ENCODE measurements around the gene CAPN5.
"Not testable (repeated sequence)": the region's sequence is repeated elsewhere in the genome, so short reads cannot be mapped to it uniquely, and the experiment has no call there.

CAPN5 gene

DNA sequence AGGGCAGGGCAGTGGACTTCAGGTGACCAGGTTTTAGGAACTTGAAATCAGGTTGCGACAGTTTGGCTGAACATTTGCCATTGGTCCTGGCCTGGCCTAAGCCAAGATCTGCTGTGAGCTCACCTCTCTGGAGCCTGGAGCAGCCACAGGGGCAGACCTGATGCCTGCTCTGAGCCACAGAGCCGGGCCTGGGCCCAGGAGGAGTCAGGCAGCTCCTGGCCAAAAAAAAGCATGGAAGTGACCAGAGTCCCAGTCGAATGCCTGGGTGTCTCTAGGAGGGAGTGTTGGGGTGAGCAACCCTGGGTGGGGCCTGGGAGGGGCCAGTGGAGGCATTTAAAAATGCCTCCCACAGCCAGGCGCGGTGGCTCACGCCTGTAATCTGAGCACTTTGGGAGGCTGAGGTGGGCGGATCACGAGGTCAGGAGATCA lies 29.8 kb downstream of the CAPN5 start:
- DNase-seq (ENCODE audit: low read depth in 2 of 2), result no peak

DNA sequence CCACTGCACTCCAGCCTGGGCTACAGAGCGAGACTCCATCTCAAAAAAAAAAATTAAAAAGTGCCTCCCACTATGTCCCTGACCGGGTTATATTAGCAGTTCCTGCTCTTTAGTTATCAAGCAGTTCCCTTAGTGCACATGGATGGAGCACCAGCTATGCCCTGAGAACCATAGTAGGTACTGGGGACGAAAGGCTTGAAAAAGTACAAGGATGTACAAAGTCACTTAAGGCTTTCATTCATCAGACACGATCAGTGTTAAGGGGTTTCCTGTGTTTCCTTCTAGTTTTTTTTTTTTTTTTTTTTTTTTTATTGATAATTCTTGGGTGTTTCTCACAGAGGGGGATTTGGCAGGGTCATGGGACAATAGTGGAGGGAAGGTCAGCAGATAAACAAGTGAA lies 30.4 kb downstream of the CAPN5 start:
- not testable (repeated sequence) for DNase-seq (ENCODE audit: low read depth in 2 of 2)

DNA sequence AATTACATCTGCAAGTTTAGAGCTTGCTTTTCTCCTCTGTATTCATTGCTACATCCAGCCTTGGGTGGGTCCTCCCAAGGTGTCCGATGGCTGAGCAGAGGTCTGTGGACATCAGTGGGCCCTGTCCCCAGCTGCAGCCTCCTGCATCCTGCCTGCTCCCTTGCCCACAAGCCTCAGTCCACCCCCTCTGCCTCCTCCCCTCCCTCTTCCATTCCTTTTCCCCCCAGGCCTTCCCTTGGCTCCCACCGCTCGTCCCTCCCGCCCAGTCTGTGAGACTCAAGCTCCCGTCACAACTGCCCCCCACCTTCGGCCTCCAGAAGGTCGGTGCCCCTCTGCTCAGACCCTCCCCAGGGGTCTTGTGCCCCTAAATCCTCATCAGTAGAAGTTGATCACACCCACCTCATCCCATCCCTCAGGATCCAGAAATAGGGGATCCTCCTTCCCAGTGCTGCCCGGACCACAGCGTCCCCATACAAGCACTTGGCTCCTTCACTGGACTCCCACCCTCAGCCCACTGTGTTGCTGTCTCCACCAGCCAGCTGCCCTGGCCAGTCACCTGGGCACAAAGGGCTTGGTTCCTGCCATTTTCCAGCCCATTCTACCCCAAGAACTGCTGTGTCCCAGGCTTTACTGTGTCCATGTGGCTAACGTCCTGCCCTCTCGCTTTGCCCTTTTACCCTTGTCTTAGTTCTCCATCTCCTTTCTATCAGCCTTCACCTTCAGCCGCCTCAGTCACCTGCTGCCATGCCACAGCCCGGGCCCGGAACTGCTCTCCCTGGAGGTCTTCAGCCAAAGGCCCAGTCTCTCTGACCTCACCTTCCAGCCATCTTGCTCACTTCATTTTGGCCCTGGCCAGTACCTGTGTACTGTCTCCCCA lies 33.6 kb downstream of the CAPN5 start:
- DNase-seq (ENCODE audit: low read depth in 2 of 2), result no peak

DNA sequence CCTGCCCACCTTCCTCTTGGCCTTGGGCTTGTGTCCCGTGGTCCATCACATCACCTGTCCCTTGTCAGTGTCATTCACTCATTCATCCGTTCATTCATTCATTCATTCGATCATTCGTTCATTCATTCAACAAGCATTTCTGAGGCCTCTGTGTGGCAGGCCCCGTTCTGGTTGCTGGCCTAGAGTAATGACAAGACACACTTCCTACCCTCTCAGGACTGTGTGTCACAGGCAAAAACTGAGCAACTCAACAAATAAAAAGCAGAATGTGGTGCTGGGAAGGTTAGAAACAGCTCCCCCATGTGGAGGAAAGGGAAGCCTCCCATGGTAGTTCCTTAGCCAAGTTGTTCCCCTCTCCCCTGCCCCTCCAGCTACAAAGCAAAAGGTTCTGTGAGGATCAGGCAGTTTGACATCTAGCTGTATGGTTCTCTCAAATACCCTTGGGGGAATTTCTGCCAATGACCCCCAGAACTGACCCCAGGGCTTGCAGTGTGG lies 34.3 kb downstream of the CAPN5 start:
- DNase-seq (ENCODE audit: low read depth in 2 of 2), result no peak

DNA sequence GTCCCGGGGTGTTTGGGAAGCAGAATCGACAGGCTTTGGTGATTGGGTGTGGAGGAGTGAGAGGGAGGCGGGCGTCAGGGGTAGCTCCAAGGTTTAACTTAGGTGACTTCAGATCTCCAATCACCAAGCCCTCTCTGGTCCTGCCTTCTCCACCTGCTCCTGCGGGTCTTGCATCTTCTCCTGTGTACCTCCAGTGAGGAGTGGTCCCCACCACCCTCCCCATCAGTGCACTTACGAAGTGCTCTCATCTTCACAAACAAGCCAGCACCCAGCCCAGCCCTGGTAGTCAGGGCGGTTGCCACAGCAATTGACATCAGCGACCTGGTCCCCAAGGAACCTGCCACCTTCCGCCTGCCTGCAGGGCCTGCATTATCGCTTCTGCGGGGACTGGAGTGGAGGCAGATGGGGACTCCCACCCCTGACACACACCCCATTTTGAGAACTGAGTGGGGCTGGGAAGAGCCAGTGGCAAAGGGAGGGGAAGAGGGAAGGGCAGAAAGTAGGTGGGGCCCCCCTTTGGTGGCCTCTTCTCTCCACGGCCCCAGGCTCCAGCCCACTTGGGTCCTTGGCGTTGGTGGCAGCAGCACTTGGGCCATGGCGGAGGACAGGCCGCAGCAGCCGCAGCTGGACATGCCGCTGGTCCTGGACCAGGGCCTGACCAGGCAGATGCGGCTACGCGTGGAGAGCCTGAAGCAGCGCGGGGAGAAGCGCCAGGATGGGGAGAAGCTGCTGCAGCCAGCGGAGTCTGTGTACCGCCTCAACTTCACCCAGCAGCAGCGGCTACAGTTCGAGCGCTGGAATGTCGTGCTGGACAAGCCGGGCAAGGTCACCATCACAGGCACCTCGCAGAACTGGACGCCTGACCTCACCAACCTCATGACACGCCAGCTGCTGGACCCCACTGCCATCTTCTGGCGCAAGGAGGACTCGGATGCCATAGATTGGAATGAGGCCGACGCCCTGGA lies 35.8 kb downstream of the CAPN5 start, which contains the start of gene OMP:
TSS of gene OMP (plus strand) at position 595 of the 965 bp plus-strand sequence. CDS start at position 595, 0 bp downstream.
- no peak for DNase-seq (ENCODE audit: low read depth in 2 of 2)

DNA sequence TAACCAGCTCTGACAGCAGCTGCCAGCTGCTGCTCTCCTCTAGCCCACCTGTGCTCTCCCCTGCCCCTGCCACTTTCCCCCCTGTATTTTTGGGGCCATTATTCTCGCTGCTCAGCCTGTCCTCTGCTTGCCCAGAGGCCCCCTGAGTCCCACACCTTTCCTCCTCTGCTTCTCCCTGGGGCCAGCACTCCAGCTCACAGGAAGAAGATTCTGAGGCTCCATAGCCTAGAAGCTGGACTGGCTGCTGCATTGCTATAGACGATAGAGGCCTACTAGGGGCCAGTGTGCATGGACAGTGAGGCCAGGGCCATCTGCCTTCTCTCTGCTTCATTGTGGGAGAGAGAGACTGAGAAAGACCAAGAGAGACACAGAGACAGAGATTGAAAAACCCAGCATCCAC lies 36.5 kb downstream of the CAPN5 start:
- no peak for DNase-seq (ENCODE audit: low read depth in 2 of 2)

DNA sequence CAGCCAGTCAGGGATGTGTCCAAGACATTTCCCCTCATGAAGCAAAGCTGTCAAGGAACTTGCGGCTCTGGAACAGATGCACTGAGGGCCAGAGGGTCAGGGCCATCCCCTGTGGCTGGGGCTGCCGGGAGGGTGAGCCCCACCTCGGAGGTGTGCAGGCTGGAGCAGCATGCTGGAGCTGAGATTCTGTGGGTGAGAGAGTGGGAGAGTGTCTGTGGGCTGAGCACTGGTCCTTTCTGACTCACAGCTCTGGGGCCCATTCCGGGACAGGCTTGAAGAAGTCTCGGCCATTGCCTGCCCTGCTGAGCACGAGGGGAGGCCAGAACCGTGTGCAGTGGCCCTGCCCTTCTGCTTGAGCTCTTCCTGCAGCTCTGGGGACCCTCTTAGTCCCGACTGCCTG lies 38.0 kb downstream of the CAPN5 start:
- DNase-seq (ENCODE audit: low read depth in 2 of 2), result no peak

DNA sequence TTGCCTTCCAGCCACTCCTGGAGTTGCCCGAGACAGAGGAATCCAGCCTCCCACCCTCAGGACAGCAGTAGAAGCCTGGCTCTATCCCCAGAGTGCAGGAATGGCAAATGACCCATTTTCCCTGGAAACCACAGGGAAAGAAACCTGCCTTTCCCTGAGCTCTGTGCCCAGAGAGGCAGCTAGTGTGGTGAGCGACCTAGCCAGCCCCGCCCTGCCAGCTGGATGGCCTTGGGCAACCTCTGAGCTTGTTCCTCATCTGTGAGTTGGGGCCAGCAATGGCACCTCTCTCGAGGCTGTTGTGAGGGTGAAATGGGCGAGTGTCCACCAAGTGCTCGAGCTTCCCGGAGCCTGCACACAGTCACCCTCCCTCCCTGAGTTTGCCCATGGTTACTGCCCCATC lies 39.5 kb downstream of the CAPN5 start:
- DNase-seq (ENCODE audit: low read depth in 2 of 2), result no peak

DNA sequence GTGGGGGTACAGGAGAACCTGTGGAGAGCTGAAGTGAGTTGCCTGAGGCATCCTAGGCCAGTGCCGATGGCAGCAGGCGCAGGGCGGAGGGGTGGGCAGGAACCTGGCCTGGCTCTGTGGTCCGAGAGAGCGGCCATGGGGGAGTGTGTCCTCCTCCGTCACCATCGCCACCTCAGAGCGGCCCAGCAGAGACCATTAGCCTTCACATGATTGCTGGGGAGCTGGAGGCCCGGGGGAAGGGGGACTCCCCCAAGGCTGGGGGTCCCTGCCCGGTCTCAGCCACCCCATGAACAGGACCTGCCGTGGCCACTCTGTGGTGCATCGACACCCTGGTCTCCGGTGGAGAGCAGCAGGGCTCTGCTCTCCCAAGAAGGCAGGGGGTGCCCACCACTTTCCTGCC lies 40.0 kb downstream of the CAPN5 start:
- no peak for DNase-seq (ENCODE audit: low read depth in 2 of 2)

DNA sequence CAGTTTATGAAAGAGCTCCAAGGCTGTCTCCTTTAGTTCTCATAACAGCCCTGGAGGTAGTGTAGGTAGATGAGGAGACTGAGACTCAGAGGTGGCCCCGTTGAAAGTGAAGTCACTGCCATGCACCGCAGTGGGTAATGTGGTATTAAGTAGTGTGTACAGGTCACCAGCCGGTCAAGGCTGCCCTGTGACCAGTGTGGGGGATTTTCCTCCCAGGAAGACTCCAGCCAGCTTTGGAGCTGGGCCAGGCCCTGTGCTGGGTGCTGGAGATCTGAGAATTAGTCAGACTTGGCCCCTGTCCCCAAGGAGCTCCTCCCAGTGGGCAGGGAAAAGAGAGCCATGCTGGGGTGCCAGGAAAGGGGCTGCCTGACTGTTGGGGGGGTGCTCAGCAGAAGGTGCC lies 41.2 kb downstream of the CAPN5 start:
- DNase-seq (ENCODE audit: low read depth in 2 of 2), result no peak

DNA sequence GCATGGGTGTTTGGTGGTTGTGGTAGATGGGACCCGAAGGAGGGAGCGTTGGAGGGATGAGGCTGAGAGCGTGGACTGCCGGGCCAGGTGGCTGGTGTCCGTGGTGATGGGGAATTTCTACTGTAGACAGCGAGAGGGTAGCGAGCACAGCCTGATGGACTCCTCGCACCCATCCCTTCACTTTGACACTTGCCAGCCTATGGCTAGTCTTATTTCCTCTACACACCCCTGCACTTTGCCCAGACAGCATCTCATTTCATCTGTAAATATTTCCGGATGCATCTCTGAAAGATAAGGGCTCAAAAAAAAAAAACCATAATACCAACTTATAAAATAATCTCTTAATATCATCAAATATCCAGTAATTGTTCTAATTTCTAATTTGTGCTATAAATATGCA lies 41.7 kb downstream of the CAPN5 start:
- no peak for DNase-seq (ENCODE audit: low read depth in 2 of 2)

DNA sequence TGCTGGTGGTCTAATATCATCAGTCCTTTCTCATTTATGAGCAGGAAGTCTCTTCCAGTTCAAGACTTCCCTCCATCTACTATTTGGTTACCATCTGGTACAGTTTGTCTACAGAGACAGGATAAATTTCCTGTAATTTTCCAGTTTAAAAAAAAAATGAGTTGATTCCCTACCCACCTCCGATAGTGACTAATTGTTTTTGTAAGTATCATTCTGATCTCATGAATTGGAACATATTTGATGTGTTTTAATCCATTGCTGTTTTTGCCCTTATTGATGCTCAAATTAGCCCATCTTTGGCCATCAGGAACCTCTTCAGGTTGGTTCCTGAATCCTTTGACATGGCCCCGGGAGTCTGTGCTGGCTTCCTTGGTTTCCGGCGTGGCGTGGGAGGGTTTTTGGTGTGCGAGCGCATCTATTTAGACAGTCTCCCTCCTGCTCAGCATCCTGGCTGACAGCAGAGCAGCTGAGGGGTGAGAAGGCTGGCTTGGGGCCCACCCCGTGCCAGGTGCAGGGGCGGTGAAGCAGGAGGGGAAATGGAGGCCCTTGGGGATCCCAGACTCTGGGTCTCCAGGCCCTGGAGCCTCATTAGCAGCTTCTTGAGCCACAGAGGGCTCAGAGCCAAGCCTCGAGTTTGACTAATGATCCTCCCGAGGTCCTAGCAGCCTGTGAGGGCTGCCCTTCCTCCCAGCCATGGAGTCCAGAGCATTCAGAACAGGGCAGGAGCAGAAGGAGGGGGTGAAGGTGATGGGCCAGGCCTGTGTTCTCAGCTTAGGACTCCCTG lies 42.7 kb downstream of the CAPN5 start:
- DNase-seq (ENCODE audit: low read depth in 2 of 2), result no peak

DNA sequence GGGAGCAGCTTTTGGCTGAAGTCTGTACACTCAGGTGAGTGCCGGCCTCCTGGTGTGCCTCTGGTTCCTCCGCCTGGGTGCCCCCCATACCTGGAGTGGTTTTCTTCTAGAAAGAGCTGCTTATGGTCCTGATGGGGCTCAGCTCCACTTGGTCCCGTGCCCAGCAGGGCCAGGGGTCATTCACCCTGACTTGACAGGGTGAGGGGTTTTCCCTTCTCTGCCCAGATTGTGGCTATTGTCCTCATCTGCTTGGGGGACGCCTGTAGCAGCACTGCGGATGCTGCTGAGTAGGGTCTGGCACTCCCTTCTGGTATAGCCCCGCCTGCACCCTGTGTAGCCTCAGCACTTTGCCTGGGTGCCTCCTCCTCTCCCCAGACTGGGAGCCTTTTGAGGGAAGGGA lies 44.1 kb downstream of the CAPN5 start:
- no peak for DNase-seq (ENCODE audit: low read depth in 2 of 2)

DNA sequence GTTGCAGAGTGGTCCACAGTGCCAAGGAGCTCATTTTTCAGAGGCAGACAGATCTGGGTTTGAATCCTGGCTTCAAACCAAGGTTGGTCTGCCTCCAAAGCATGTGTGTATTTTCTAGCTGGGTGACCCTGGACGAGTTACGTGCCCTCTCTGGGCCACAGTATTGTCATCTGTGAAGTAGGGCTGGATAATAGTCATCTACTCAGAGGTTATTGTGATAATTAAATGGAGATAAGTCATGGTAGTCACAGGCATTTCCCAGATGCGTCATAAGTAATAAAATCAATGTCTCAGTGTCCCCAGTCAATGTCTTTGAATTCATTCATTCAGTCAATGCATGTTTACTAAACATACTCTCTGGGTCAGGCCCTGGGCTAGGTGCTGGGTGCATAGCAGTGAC lies 44.5 kb downstream of the CAPN5 start:
- DNase-seq (ENCODE audit: low read depth in 2 of 2), result no peak

DNA sequence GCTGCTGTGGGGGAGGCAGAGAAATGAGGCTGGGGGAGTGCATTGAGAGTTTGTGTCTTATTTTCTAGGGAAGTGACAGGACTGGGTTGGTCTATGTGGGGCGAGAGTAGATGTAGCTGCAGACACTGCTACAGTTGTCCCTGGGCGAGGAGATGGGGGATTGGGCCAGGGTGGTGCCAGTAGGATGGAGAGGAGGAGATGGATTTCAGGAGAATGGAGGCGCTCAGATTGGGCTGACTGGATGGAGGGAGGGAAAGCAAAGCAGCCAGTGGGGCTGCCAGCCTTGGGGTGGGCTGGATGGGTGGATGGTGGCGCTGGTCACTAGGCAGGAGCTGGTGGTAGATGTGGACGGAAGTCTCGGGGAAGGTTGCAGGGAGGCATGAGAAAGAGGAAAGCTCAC lies 45.2 kb downstream of the CAPN5 start:
- DNase-seq (ENCODE audit: low read depth in 2 of 2), result no peak

DNA sequence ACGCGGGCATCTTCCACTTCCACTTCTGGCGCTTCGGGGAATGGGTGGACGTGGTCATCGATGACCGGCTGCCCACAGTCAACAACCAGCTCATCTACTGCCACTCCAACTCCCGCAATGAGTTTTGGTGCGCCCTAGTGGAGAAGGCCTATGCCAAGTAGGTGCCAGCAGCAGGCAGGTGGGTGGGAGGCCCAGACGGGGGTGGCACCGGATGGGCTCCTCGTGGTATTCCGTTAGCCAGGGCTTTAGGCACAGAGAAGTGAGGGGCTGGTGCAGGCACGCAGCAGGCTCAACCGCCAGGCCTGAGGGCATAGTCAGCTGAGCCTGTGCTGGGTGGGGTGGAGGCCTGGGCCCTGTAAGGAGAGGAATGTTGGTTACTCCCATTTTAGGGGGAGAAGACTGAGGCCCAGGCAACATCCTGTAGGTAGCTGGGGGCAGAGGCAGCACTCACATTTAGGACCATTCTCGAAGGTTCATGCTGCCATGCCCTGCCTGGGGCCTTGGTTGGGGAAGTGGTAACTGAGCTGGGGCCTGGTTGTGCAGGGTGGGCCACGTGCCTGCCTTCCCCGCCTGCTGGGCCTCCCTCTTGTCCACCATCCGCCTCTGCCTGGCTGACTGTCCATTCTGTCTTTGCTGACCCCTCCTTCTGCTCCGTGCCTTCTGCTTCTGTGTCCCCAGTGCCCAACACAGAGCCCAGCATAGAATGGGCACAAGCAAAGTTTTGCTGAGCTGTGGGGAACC lies 46.0 kb downstream of the CAPN5 start:
- DNase-seq (ENCODE audit: low read depth in 2 of 2), result no peak

DNA sequence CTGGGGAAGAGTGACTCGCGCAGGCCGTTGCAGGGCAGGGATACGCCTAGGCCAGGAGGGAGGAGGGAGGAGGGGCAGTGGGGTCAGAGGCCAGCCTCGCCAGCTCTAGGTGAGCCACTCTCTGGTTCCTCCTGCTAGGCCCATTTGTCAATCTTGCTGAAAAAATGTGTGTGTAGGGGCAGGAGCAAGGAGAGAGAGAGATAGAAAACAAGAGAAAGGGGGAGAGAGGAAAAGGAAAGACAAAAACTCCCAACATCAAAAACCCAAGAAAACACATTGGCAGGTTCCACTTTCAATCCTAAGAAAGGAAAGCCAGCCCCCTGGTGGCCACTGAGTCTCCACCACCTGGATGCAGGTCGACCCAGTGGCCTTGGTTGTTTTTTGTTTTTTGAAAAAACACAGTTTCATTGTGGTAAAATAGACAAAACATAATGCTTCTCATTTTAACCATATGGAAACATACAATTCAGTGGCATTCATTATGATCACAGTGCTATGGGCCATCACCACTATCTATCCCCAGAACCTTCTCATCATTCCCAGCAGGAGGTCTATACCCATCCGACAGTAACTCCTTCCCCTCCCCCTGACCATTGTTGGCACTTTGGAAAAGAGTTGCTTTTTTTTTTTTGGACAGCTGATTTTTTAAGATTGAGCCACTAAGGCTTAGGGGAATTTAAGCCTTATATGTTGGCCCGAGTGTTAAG lies 46.8 kb downstream of the CAPN5 start:
- DNase-seq (ENCODE audit: low read depth in 2 of 2), result no peak

DNA sequence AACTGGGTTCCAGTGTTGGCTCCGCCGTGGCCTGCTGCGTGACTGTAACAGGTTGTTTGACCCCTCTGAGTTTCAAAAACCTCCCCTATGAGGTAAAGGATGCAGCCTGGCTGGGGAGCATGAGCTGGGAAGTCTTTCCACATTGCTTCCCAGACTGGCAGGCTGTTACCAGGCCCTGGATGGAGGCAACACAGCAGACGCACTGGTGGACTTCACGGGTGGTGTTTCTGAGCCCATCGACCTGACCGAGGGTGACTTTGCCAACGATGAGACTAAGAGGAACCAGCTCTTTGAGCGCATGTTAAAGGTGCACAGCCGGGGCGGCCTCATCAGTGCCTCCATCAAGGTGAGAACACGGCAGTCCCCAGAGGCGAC lies 47.3 kb downstream of the CAPN5 start:
- DNase-seq (ENCODE audit: low read depth in 2 of 2), result no peak

DNA sequence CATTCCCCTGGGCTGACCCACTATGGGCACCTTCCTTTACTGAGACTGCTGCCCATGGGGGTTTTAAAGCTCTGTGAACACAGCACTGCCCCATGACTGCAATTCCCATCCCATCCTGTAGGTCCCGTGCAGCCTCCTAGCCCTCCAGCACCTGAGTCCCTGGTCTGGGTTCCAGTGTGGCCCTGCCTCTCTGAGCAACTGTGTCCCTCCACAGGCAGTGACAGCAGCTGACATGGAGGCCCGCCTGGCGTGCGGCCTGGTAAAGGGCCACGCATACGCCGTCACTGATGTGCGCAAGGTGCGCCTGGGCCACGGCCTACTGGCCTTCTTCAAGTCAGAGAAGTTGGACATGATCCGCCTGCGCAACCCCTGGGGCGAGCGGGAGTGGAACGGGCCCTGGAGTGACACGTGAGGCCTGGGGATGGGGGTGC lies 48.4 kb downstream of the CAPN5 start:
- DNase-seq (ENCODE audit: low read depth in 2 of 2), result no peak

DNA sequence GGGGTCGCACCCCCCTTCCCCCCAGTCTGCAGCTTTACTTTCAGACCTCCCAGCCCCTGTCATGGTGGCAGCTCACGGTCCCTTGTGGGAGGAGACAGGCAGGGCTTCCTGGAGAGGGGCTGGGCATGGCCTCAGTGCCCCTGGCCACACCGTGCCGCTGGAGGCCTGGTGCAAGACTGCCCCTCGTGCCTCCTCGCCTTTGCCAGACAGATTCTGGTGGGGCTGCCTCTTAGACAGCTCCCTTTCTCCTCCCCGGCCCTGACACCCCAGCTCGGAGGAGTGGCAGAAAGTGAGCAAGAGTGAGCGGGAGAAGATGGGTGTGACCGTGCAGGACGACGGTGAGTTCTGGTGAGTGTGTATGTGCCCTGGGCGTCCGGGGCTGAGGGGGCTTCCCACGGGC lies 49.2 kb downstream of the CAPN5 start:
- no peak for DNase-seq (ENCODE audit: low read depth in 2 of 2)
